Natural killer cell (primary cell): ENCODE data around the gene TIMP3. TPM values are rescaled to one million over a fixed set of nuclear protein-coding genes. Genes with fewer than 3 reads are reported as not detected.
"Not testable (repeated sequence)": the region's sequence is repeated elsewhere in the genome, so short reads cannot be mapped to it uniquely, and the experiment has no call there.

Source experiments
- ATAC-seq, 3 donors: fragments of 150-1000 bp in 2 of 3; fragments of 200-7000 bp in 1 of 3; cut with Tn5 transposase; 1 replicate in 1 of 3; 2 replicates in 2 of 3; pipeline ENCODE4 v1.10.0; 2021; ENCODE audit warnings: mild to moderate bottlenecking in 2 of 3, moderate library complexity in 2 of 3
- DNase-seq, 2 donors: peaks; one replicate each; pipeline versions ENCODE4 v3.0.0 to v3.0.0-alpha.2; 2013 to 2021; ENCODE audit warnings: mixed read lengths in 1 of 2
- H3K27ac ChIP-seq: one replicate; pipeline ENCODE4 v1.5.1; 2013; ENCODE audit warnings: mild to moderate bottlenecking, low read length
- H3K27me3 ChIP-seq: one replicate; pipeline ENCODE4 v1.6.1; 2013; ENCODE audit warnings: low read length; ENCODE audit not compliant: control insufficient read depth, insufficient read depth
- H3K36me3 ChIP-seq: one replicate; pipeline ENCODE4 v1.6.1; 2013; ENCODE audit warnings: low read length; ENCODE audit not compliant: control insufficient read depth, insufficient read depth
- H3K4me1 ChIP-seq: one replicate; pipeline ENCODE4 v1.6.1; 2013; ENCODE audit warnings: low read length; ENCODE audit not compliant: control insufficient read depth, insufficient read depth
- H3K4me3 ChIP-seq: one replicate; pipeline ENCODE4 v1.5.1; 2013; ENCODE audit warnings: low read length
- H3K9me3 ChIP-seq: one replicate; pipeline ENCODE4 v1.6.1; 2013; ENCODE audit warnings: low read length; ENCODE audit not compliant: control insufficient read depth, insufficient read depth
- H3K27ac Mint-ChIP-seq, 2 donors: one replicate each; pipeline ENCODE4 v1.8.0; 2022; ENCODE audit warnings: mild to moderate bottlenecking in 2 of 2, mixed read lengths in 2 of 2, moderate library complexity in 1 of 2
- H3K27me3 Mint-ChIP-seq, 2 donors: one replicate each; pipeline ENCODE4 v1.8.0; 2022; ENCODE audit warnings: low read depth in 2 of 2, mixed read lengths in 2 of 2
- H3K36me3 Mint-ChIP-seq: one replicate; pipeline ENCODE4 v1.8.0; 2022; ENCODE audit warnings: mixed read lengths
- H3K4me1 Mint-ChIP-seq, 2 donors: one replicate each; pipeline ENCODE4 v1.8.0; 2022; ENCODE audit warnings: mixed read lengths in 2 of 2
- H3K4me3 Mint-ChIP-seq: one replicate; pipeline ENCODE4 v1.8.0; 2022; ENCODE audit warnings: mild to moderate bottlenecking, moderate library complexity, mixed read lengths
- H3K9me3 Mint-ChIP-seq, 2 donors: one replicate each; pipeline ENCODE4 v1.8.0; 2022; ENCODE audit warnings: mixed read lengths in 2 of 2
- WGBS: methylation state at CpG from one replicate; pipeline ENCODE4 v1.1.7; 2013; ENCODE audit warnings: missing lambda C conversion rate; ENCODE audit not compliant: insufficient coverage; 5-methylcytosine and 5-hydroxymethylcytosine counted together
- intact Hi-C: fragments of 100-400 bp; cut with micrococcal nuclease; formaldehyde crosslinking; loops from one replicate; pipeline ENCODE4 v1.14.2; 2022
- total RNA-seq, 4 donors: library from RNA; stranded (reverse); fragments of 120-200 nt in 1 of 4; gene quantifications; one replicate each; pipeline versions ENCODE4 v1.2.3 to v1.2.4, GENCODE V29; 2013 to 2022
- TF ChIP-seq, protein P1 (sequence below): fragments of 200-600 bp; IDR thresholded peaks from one replicate; pipeline ENCODE4 v1.8.0; 2022; ENCODE audit warnings: antibody characterized with exemption

The TIMP3 gene
- total RNA-seq, 3 donors from 2014 or later (not counting 1 experiment from before 2014, with no cell fraction given), result 0.12 TPM; not detected in 2

DNA sequence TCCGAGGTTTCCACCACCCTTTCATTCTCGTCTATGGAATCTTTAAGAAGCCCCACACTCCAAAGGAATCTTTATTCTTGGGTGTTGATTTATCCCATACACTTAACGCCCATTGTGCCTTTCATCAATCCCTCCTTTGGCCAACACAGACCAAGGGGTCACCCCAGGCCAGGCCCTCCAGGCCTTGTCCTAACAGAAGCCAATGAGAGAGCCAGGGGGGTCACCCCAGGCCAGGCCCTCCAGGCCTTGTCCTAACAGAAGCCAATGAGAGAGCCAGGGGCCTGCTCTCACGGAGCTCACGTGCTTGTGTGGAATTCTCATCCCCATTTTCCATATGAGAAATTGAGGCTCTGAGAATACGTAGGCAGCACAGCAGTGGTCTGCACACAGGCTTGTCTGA is 47.9 kb upstream of the TIMP3 start:
- H3K4me1 Mint-ChIP-seq, result peaks cover 6 to 10% of the 10 kb centered on the region in 2 donors
- Histone ChIP-seq H3K9me3 (no peaks in the 10 kb centered on the region), H3K36me3 (no peaks in the 10 kb centered on the region), H3K4me3 (no peak overlapping the region), H3K4me1 (no peaks in the 10 kb centered on the region), H3K27ac (no peak overlapping the region), H3K27me3 (no peaks in the 10 kb centered on the region)
- H3K36me3 Mint-ChIP-seq, result no peaks in the 10 kb centered on the region
- TF ChIP-seq, protein P1, sequence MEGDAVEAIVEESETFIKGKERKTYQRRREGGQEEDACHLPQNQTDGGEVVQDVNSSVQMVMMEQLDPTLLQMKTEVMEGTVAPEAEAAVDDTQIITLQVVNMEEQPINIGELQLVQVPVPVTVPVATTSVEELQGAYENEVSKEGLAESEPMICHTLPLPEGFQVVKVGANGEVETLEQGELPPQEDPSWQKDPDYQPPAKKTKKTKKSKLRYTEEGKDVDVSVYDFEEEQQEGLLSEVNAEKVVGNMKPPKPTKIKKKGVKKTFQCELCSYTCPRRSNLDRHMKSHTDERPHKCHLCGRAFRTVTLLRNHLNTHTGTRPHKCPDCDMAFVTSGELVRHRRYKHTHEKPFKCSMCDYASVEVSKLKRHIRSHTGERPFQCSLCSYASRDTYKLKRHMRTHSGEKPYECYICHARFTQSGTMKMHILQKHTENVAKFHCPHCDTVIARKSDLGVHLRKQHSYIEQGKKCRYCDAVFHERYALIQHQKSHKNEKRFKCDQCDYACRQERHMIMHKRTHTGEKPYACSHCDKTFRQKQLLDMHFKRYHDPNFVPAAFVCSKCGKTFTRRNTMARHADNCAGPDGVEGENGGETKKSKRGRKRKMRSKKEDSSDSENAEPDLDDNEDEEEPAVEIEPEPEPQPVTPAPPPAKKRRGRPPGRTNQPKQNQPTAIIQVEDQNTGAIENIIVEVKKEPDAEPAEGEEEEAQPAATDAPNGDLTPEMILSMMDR, result no peak
- ATAC-seq (no peak), DNase-seq (no peak)
- peaks cover 0 to under 1% of the 10 kb centered on the region in 2 donors for H3K27me3 Mint-ChIP-seq
- 92% methylated on average over 6 of the region's 6 CpGs for WGBS
- H3K4me3 Mint-ChIP-seq, result no peak overlapping the region
- no peak overlapping the region for H3K27ac Mint-ChIP-seq
- intact Hi-C loops, result no loop called here
- H3K9me3 Mint-ChIP-seq, result no peaks in the 10 kb centered on the region

DNA sequence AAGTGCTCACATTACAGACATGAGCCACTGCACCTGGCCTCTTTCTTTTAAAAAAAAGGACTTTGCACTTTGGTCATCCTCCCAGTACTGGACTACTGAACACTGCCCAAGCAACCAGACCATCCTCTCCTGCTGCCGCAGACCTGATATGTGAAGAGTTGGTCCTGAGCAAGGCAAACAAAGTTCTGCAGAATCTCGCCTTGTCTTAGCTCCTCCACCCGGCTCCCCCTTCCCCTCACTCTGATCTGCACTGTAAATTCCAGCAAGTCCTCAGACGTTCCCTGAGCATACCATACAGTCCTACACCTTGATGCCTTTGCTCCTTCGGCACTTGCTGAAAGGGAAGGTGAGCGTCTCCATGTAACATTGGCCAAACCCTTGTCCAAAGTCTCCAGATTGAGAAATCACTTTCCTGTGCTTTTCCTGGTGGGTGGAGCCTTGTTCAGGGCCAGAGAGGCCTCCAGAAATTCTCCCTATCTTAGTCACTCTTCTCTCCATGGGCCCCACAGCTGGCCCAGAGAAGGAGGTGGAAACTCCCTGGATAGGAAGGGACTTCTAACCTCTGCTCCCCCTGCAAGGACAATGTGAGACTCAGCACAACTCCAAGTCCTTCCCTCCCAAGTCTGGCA is 47.0 kb upstream of the TIMP3 start:
- H3K9me3 ChIP-seq, result no peaks in the 10 kb centered on the region
- H3K36me3 ChIP-seq, result no peaks in the 10 kb centered on the region
- Mint-ChIP-seq H3K9me3 (no peaks in the 10 kb centered on the region), H3K4me3 (no peak overlapping the region), H3K36me3 (no peaks in the 10 kb centered on the region), H3K27me3 (peaks cover 0 to 6% of the 10 kb centered on the region in 2 donors), H3K27ac (no peak overlapping the region), H3K4me1 (peaks cover 6 to 10% of the 10 kb centered on the region in 2 donors)
- H3K4me1 ChIP-seq, result no peaks in the 10 kb centered on the region
- TF ChIP-seq, protein P1, result no peak
- H3K27me3 ChIP-seq, result no peaks in the 10 kb centered on the region
- ATAC-seq (no peak), DNase-seq (no peak)
- intact Hi-C loops, result no loop called here
- H3K27ac ChIP-seq, result no peak overlapping the region
- H3K4me3 ChIP-seq, result no peak overlapping the region
- WGBS, result 86% methylated on average over 6 of the region's 6 CpGs

DNA sequence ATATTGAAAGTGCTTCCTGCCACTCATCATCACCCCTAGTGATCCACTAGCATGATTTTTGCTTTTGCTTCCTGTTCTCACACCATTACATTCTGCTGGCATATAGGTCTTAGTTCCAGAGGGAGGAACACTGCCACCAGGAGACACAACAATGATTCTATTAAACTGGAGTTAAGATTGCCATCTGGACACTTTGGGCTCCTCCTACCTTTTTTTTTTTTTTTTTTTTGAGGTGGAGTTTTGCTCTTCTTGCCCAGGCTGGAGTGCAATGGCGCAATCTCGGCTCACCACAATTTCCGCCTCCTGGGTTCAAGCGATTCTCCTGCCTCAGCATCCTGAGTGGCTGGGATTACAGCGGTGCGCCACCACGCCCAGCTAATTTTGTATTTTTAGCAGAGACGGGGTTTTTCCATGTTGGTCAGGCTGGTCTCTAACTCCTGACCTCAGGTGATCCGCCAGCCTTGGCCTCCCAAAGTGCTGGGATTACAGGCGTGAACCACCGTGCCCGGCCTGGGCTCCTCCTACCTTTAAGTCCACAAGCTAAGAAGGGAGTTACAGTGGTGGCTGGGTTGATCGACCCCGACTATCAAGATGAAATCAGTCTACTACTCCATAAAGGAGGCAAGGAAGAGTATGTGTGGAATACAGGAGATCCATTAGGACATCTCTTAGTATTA is 44.3 kb upstream of the TIMP3 start:
- ATAC-seq, H3K27ac ChIP-seq, H3K9me3 ChIP-seq, H3K27ac Mint-ChIP-seq, H3K4me3 Mint-ChIP-seq, intact Hi-C loops, H3K36me3 Mint-ChIP-seq, H3K9me3 Mint-ChIP-seq, H3K4me3 ChIP-seq, H3K27me3 ChIP-seq, H3K4me1 ChIP-seq, H3K36me3 ChIP-seq, DNase-seq: not testable (repeated sequence)
- WGBS, result 75% methylated on average over 12 of the region's 14 CpGs
- peaks cover 14 to 27% of the 10 kb centered on the region in 2 donors for H3K27me3 Mint-ChIP-seq
- peaks cover 0 to 10% of the 10 kb centered on the region in 2 donors for H3K4me1 Mint-ChIP-seq

DNA sequence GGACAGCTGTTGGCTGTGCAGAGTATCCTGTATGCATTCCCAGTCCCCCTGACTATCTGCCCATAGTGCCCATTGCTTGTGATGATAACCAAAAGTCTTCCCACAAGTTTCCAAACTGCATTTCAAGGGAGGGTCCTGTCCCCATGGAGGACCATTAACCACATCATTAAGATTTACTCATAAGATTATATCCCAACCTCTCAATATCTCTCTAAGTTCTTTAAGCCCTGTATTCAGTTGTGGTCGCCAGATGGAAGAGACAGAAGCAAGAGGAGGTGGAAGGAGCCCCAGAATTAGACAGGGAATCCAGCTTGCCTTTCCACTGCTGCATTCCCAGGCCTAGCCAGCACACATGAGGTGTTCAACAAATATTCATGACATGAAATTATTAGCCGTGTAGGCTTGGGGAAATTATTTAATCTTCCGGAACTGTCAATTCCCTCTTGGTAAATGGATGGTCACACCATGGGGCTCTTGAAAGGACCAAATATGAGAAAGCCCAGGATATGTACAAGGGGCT is 42.6 kb upstream of the TIMP3 start:
- Mint-ChIP-seq H3K27me3 (peaks cover 19 to 34% of the 10 kb centered on the region in 2 donors), H3K27ac (no peak overlapping the region), H3K4me1 (peaks cover 0 to 10% of the 10 kb centered on the region in 2 donors), H3K36me3 (no peaks in the 10 kb centered on the region), H3K4me3 (no peak overlapping the region), H3K9me3 (no peaks in the 10 kb centered on the region)
- Histone ChIP-seq H3K4me3 (no peak overlapping the region), H3K27me3 (peaks cover 9% of the 10 kb centered on the region), H3K27ac (no peak overlapping the region), H3K36me3 (no peaks in the 10 kb centered on the region), H3K4me1 (no peaks in the 10 kb centered on the region), H3K9me3 (no peaks in the 10 kb centered on the region)
- WGBS, result 89% methylated on average over 3 of the region's 3 CpGs
- ATAC-seq (no peak), DNase-seq (no peak)
- TF ChIP-seq, protein P1, result no peak
- intact Hi-C loops, result no loop called here
